ENCODE data around the gene LUM. TPM values are rescaled to one million over a fixed set of nuclear protein-coding genes. Genes with fewer than 3 reads are reported as not detected.

Gene LUM
- total and polyA plus RNA-seq, 2 of the 4 experiments (the other 2 are of a cell fraction) = 50.0 to 70.5 TPM

DNA sequence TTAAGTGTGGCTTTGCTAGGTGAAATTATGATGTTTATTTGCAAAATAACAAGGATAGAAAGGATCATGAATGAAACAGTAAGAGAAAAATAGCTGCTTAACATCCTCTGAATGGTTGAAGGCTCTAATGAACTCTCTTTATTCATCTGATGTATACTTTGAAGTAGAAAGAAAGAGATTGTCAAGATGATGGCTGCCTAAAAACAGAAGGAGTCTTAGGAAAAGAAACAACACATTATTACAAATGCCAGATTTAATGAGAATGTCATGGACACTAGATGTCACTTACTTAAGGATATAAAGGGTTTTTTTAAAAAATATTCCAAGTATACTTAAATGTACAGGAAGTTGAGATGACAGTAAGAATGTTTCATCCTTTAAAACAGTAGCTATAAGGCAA is 49.7 kb upstream of the LUM start:
- ATAC-seq (ENCODE audit: low read depth) = no peak
- CTCF ChIA-PET = interaction anchor here (0.6 kb wide), 1 partner anchor 183 kb away, joined by 3 read pairs; no protein-coding TSS in a partner anchor
- Histone ChIP-seq H3K4ac (ENCODE audit: low read depth, low read length) (no peak overlapping the region), H3K56ac (ENCODE audit: extremely low read depth, insufficient read depth, low read length) (no peak overlapping the region), H4K8ac (ENCODE audit: low read depth in 2 of 2, low read length in 2 of 2) (no peak overlapping the region; a peak in 1 of 4 replicates), H2AK9ac (replicated peaks; ENCODE audit: low read depth, low read length, poor library complexity) (no peak overlapping the region), H3K27ac (ENCODE audit: insufficient read depth, low read length) (peak overlapping the region; percentile 35; the same call in 1 of the 2 replicates), H3K9ac (ENCODE audit: low read depth, low read length) (no peak overlapping the region), H3K14ac (replicated peaks; ENCODE audit: low read depth, low read length) (no peak overlapping the region), H3K36me3 (ENCODE audit: control insufficient read depth, insufficient read depth, low read length) (peaks cover 61% of the 10 kb centered on the region), H3K23ac (ENCODE audit: low read depth, low read length) (no peak overlapping the region), H3K4me2 (ENCODE audit: low read depth, low read length) (no peak overlapping the region), H4K20me1 (ENCODE audit: insufficient read depth, low read length) (no peaks in the 10 kb centered on the region; the same call in 1 of the 2 replicates), H2BK15ac (ENCODE audit: low read depth, low read length) (no peak overlapping the region), H4K5ac (ENCODE audit: low read depth, low read length) (no peak overlapping the region; the same call in 1 of the 2 replicates), H4K91ac (ENCODE audit: insufficient read depth, low read depth, low read length) (no peak overlapping the region), H2AFZ (replicated peaks; ENCODE audit: low read length, poor library complexity) (no peak overlapping the region), H3K79me1 (ENCODE audit: low read depth in 1 of 2, low read length in 2 of 2) (peaks cover 4 to 26% of the 10 kb centered on the region in 2 experiments; a peak in 3 of 4 replicates), H3K4me3 (ENCODE audit: insufficient read depth, low read depth, low read length) (no peak overlapping the region), H2BK120ac (ENCODE audit: low read depth, low read length) (no peak overlapping the region), H3K9me1 (ENCODE audit: insufficient read depth, low read length) (0 out of 2 replicates have a peak, but pooled peaks cover 4% of the 10 kb centered on the region), H3K9me3 (ENCODE audit: control insufficient read depth, insufficient read depth, low read length) (no peaks in the 10 kb centered on the region), H3K18ac (ENCODE audit: low read depth, low read length) (no peak overlapping the region), H2BK20ac (ENCODE audit: low read depth, low read length) (no peak overlapping the region), H3K4me1 (ENCODE audit: control insufficient read depth, insufficient read depth, low read length) (no peaks in the 10 kb centered on the region), H2AK5ac (ENCODE audit: low read depth, low read length) (no peak overlapping the region), H2BK5ac (ENCODE audit: low read depth, low read length, poor library complexity, severe bottlenecking) (no peak overlapping the region), H3K27me3 (ENCODE audit: control insufficient read depth, insufficient read depth, low read length) (no peaks in the 10 kb centered on the region)
- no peak for DNase-seq
- dilution Hi-C loops (cut with HindIII; ENCODE audit: low sequenced_read_pairs, unreplicated experiment) = no loop called here
- intact Hi-C loops (cut with micrococcal nuclease) = loop anchor here (1.0 kb wide), 1 partner anchor 8 kb away; no protein-coding TSS in a partner anchor
- POLR2A ChIA-PET (ENCODE audit: unreplicated experiment) = no interaction called here
- TF ChIP-seq, protein P1, sequence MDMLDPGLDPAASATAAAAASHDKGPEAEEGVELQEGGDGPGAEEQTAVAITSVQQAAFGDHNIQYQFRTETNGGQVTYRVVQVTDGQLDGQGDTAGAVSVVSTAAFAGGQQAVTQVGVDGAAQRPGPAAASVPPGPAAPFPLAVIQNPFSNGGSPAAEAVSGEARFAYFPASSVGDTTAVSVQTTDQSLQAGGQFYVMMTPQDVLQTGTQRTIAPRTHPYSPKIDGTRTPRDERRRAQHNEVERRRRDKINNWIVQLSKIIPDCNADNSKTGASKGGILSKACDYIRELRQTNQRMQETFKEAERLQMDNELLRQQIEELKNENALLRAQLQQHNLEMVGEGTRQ (IDR thresholded peaks at IDR 0.05; ENCODE audit: low read depth, low read length) = no peak
- no peak for TF ChIP-seq POLR2A (IDR thresholded peaks at IDR 0.05; ENCODE audit: low read depth, low read length)
- TF ChIP-seq, protein P2, sequence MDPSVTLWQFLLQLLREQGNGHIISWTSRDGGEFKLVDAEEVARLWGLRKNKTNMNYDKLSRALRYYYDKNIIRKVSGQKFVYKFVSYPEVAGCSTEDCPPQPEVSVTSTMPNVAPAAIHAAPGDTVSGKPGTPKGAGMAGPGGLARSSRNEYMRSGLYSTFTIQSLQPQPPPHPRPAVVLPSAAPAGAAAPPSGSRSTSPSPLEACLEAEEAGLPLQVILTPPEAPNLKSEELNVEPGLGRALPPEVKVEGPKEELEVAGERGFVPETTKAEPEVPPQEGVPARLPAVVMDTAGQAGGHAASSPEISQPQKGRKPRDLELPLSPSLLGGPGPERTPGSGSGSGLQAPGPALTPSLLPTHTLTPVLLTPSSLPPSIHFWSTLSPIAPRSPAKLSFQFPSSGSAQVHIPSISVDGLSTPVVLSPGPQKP (IDR thresholded peaks at IDR 0.05; ENCODE audit: borderline replicate concordance, low read depth, low read length) = no peak
- no peak for TF ChIP-seq FOS (IDR thresholded peaks at IDR 0.05; ENCODE audit: low read depth, low read length)
- TF ChIP-seq, protein P3, sequence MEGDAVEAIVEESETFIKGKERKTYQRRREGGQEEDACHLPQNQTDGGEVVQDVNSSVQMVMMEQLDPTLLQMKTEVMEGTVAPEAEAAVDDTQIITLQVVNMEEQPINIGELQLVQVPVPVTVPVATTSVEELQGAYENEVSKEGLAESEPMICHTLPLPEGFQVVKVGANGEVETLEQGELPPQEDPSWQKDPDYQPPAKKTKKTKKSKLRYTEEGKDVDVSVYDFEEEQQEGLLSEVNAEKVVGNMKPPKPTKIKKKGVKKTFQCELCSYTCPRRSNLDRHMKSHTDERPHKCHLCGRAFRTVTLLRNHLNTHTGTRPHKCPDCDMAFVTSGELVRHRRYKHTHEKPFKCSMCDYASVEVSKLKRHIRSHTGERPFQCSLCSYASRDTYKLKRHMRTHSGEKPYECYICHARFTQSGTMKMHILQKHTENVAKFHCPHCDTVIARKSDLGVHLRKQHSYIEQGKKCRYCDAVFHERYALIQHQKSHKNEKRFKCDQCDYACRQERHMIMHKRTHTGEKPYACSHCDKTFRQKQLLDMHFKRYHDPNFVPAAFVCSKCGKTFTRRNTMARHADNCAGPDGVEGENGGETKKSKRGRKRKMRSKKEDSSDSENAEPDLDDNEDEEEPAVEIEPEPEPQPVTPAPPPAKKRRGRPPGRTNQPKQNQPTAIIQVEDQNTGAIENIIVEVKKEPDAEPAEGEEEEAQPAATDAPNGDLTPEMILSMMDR (conservative IDR thresholded peaks at IDR 0.05; ENCODE audit: low read depth, low read length) = no peak
- TF ChIP-seq NFE2L2 (IDR thresholded peaks at IDR 0.05; ENCODE audit: low read depth, low read length) = no peak
- no peak for TF ChIP-seq CEBPB (IDR thresholded peaks at IDR 0.05; ENCODE audit: low read depth, low read length)
- TF ChIP-seq RAD21 (IDR thresholded peaks at IDR 0.05; ENCODE audit: low read length) = no peak
- no peak for TF ChIP-seq RFX5 (IDR thresholded peaks at IDR 0.05; ENCODE audit: low read depth, low read length)
- BruUV-seq (replicated peaks) = no TSS peak
- in situ Hi-C loops (cut with MboI; ENCODE audit: low sequenced_read_pairs) = no loop called here
